ENCODE data around the gene CKS1B.

Gene CKS1B

GRCh38 chr1:154974102-154974807 lies at the start of gene CKS1B:
CKS1B (plus strand) TSS chr1:154974681; CDS start chr1:154974746, 65 bp downstream.
- peak; percentile 100 for DNase-seq (ENCODE audit: low spot score)

GRCh38 chr1:154925335-154926170 lies 48.9 kb upstream of the CKS1B start:
- no peak for DNase-seq (ENCODE audit: low spot score)

GRCh38 chr1:154926201-154926600 lies 48.3 kb upstream of the CKS1B start:
- no peak for DNase-seq (ENCODE audit: low spot score)

DNA sequence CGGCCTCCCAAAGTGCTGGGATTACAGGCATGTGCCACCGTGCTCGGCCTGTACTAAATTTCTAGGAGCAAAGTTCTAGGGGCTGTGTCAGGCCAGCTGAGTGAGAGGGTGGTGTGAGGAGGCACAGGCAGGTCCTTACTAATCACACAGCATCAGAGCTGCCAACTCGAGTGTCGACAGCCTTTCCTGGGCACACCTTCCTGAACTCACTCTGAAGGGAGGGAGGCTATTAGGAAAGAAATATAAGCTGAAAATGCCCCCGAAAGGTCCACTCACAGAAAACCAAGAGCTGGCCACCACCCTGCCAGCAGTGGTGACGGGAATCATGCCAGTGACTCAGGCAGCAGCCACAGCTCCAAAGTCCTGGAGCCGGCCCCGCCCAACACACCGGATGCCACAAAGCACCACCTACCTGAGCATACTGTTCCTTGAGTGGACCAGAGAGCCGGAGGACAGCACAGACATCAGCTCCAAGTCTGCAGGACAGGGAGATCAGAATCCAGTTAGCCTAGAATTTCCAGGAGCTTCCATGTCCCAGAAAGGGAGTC lies 42.5 kb upstream of the CKS1B start:
- peak; percentile 72 for DNase-seq (ENCODE audit: low spot score)

GRCh38 chr1:154934358-154934948 lies 40.0 kb upstream of the CKS1B start:
- DNase-seq (ENCODE audit: low spot score): no peak

- peak; percentile 35 for DNase-seq (ENCODE audit: low spot score)
These were observed 38.5 kb upstream of the CKS1B start for GRCh38 chr1:154935749-154936554.

DNA sequence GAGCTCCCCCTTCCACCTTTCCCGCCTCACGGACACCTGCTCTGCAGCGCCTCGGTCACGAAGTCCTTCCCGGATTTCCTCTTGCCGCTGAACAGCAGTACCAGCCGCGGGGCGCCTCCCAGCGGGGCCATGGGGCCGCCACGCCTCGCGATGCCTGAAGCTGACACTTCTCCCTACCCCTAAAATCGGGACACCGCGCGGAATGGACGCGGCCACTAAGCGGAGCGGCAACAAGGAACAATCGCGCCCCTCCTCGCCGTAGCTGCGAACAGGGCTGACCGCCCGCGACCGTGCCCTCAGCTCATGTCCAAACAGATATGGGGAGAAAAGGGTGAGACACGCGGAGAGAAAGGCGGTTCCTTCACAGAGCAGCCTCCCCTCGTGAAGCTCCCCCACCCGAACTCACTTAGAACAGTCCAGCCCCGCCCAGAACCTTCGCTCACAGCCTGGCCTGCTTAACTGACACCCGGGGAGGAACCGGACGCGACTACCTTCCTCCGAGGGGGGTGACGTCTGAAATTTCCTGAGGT lies 37.9 kb upstream of the CKS1B start, which contains the start of gene PMVK:
Gene PMVK, minus strand, starts transcription at position 165 of the 530 bp plus-strand sequence. Its CDS starts 34 bp downstream, at position 131.
- DNase-seq (ENCODE audit: low spot score): peak; percentile 94

- peak; percentile 90 for DNase-seq (ENCODE audit: low spot score)
These were observed 37.1 kb upstream of the CKS1B start for GRCh38 chr1:154937085-154937987.

- no peak for DNase-seq (ENCODE audit: low spot score)
These were observed 36.5 kb upstream of the CKS1B start for GRCh38 chr1:154937988-154938386.

GRCh38 chr1:154938604-154939399 lies 35.7 kb upstream of the CKS1B start:
- no peak for DNase-seq (ENCODE audit: low spot score)

- DNase-seq (ENCODE audit: low spot score): no peak
These were observed 34.3 kb upstream of the CKS1B start for GRCh38 chr1:154940213-154940560.

DNA sequence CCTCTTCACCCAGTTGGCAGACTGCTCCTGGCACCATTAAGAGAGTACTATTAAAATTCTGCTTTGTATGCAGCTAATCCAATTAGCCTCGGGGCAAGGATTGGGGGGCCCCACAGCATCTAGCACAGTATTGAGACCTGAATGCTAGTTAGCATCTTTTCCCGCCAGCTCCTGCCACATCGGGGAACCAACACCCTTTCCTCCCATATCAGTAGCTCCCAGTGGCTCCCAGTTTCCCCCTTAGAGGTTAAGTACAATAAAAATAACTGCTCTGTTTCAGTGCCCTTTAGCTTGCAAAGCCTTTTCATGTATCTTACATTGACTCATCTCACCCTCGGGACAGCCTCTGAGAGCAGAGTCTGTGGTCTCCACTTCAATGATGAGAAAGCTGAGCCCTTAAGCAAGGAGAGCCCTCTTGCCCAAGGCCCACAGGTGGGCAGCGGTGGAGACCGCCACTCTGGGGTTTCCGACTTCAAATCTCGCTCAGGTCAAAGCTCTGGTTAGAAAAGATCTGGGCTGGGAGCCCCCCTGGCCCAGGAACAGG lies 33.8 kb upstream of the CKS1B start:
- no peak for DNase-seq (ENCODE audit: low spot score)

- DNase-seq (ENCODE audit: low spot score): no peak
These were observed 33.0 kb upstream of the CKS1B start for GRCh38 chr1:154941333-154942013.

GRCh38 chr1:154943649-154944400 lies 30.7 kb upstream of the CKS1B start:
- peak; percentile 20 for DNase-seq (ENCODE audit: low spot score)

DNA sequence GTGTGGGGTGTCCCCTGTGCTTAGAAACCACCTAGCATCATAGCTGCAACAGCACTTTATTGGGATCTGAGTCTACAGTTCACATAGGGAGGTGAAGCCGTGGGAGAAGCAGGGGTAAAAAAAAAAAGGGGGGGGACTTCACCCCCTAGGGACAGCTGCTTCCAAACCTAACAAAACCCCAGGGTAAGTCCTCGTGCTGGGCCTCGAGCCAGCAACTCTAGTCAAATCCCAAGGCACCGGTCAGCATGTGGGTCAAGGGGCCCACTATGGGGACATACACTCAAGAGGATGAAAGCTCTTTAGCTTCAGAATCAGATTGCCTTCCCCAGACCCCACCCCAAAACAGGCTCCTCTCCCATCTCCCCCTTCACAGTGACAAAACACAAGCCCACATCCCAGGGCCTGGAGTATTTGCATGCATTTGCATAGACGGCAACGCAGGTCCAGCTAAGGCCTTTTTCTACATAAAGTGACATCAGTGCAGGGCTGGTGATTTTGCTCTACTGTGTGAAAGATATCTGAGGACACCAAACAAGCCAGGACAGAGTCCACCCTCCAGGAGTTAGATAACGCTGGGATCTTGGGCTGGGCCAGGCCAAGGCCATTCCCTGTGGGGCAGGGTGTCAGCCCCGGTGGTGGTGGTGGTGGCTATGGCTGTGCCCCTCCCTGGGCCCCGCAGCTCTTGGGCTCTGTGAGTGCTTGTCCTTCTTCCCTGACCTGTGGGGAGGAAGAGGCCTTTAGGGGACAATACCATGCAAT lies 29.9 kb upstream of the CKS1B start:
- no peak for DNase-seq (ENCODE audit: low spot score)

GRCh38 chr1:154945160-154945961 lies 29.1 kb upstream of the CKS1B start:
- no peak for DNase-seq (ENCODE audit: low spot score)
